Stimulated activated CD8-positive, alpha-beta memory T cell treated with anti-CD3 and anti-CD28 coated beads, Interleukin-4, amount 100 ng/mL, for 1 hour (primary cell): ENCODE results near the gene UCN.
A peak's percentile ranks its signal among the peaks of the same experiment; 100 is the strongest.
"Not testable (repeated sequence)": the region's sequence is repeated elsewhere in the genome, so short reads cannot be mapped to it uniquely, and the experiment has no call there.

Source experiments
- DNase-seq, 2 donors: peaks; one replicate each; pipeline ENCODE4 v3.0.0-alpha.2; 2020; ENCODE audit warnings: low read depth in 2 of 2, low spot score in 1 of 2

The UCN gene

GRCh38 chr2:27285481-27285880 lies 22.8 kb downstream of the UCN start:
- DNase-seq: no peak

GRCh38 chr2:27284996-27285395 lies 23.2 kb downstream of the UCN start:
- no peak for DNase-seq

GRCh38 chr2:27282892-27283291 lies 25.4 kb downstream of the UCN start:
- no peak for DNase-seq

- DNase-seq: no peak
These were observed 26.2 kb downstream of the UCN start, which contains the start of gene TRIM54 for GRCh38 chr2:27281855-27282559. Gene TRIM54 (plus strand): TSS chr2:27282429. CDS start chr2:27282732, 303 bp downstream.

GRCh38 chr2:27281442-27281841 lies 26.8 kb downstream of the UCN start:
- DNase-seq: no peak

- DNase-seq: no peak
These were observed 27.4 kb downstream of the UCN start for GRCh38 chr2:27280826-27281225.

GRCh38 chr2:27278010-27278409 lies 30.2 kb downstream of the UCN start:
- DNase-seq: no peak

- DNase-seq: no peak
These were observed 32.8 kb downstream of the UCN start, which contains the start of gene DNAJC5G for GRCh38 chr2:27275211-27276150. Gene DNAJC5G (plus strand): TSS chr2:27275433. CDS start chr2:27276729, 1,296 bp downstream.

GRCh38 chr2:27272537-27273522 lies 35.4 kb downstream of the UCN start:
- DNase-seq: not testable (repeated sequence)

- DNase-seq: no peak
These were observed 36.5 kb downstream of the UCN start for GRCh38 chr2:27271631-27272340.

- no peak for DNase-seq
These were observed 37.6 kb downstream of the UCN start for GRCh38 chr2:27270670-27271069.

GRCh38 chr2:27270131-27270530 lies 38.1 kb downstream of the UCN start:
- DNase-seq: no peak

- DNase-seq: not testable (repeated sequence)
These were observed 39.9 kb downstream of the UCN start for GRCh38 chr2:27268296-27268695.

GRCh38 chr2:27265536-27265870 lies 42.7 kb downstream of the UCN start:
- DNase-seq: no peak

- DNase-seq: peak in 1 of 2 donors; percentile 30
These were observed 43.3 kb downstream of the UCN start for GRCh38 chr2:27264753-27265535.

- DNase-seq: no peak
These were observed 43.9 kb downstream of the UCN start for GRCh38 chr2:27264253-27264752.

GRCh38 chr2:27263287-27264252 lies 44.7 kb downstream of the UCN start:
- no peak for DNase-seq
